ENCODE measurements around the gene JPH2. TPM values are rescaled to one million over a fixed set of nuclear protein-coding genes. Genes with fewer than 3 reads are reported as not detected.

JPH2 gene
- total RNA-seq, 1 donor from 2014 or later: 0.80 TPM

DNA sequence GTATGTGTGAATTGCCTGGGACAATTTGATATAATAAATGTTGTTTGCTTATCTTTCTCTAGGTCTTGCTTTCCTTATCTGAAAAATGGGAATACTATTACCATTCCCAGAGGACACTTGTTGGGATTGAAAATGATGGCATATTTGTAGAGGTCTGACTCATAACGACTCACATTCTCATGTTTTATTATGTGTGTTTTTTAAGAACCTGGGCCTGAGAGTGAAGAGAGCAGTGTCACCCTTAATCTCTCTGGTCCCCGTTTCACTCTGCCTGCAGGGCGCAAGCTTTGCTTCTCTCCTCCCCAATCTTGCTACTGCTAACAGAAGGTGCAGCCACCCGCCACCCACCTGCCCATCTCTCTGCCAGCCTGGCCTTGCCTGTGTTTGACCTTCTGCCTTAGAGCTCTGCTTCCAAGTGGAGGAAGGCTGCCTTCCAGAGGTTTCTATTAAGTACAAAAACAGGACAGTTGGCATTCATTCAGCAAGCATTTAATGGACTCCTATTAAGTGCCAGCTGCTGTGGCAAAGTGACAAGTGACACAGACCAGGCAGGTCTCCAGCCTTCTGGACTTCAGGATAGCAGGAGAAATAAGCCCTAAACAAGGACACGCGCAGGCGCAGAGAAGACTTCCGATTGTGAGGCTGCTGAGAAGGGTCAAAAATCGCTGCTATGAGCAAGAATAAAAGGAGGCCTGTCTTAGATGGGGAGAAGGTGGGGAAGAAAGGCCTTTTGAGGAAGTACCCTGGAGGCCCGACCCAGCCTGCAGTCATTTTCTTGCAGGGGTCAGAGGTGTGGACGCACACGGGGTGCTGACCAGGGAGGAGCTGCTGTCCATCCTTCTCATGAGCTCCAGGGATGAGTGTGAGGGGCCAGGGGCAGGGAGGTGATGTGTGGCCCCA, 112.5 kb downstream of the JPH2 start:
- TF ChIP-seq, protein P1, sequence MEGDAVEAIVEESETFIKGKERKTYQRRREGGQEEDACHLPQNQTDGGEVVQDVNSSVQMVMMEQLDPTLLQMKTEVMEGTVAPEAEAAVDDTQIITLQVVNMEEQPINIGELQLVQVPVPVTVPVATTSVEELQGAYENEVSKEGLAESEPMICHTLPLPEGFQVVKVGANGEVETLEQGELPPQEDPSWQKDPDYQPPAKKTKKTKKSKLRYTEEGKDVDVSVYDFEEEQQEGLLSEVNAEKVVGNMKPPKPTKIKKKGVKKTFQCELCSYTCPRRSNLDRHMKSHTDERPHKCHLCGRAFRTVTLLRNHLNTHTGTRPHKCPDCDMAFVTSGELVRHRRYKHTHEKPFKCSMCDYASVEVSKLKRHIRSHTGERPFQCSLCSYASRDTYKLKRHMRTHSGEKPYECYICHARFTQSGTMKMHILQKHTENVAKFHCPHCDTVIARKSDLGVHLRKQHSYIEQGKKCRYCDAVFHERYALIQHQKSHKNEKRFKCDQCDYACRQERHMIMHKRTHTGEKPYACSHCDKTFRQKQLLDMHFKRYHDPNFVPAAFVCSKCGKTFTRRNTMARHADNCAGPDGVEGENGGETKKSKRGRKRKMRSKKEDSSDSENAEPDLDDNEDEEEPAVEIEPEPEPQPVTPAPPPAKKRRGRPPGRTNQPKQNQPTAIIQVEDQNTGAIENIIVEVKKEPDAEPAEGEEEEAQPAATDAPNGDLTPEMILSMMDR (IDR thresholded peaks at IDR 0.05; ENCODE audit: unreplicated experiment): no peak
- Mint-ChIP-seq H3K27ac (ENCODE audit: unreplicated experiment) (no peak overlapping the region), H3K4me1 (ENCODE audit: unreplicated experiment) (peaks cover 13% of the 10 kb centered on the region), H3K36me3 (ENCODE audit: low read depth, unreplicated experiment) (no peaks in the 10 kb centered on the region), H3K27me3 (ENCODE audit: unreplicated experiment) (peaks cover 1% of the 10 kb centered on the region), H3K9me3 (ENCODE audit: unreplicated experiment) (no peaks in the 10 kb centered on the region), H3K4me3 (ENCODE audit: unreplicated experiment) (no peak overlapping the region)
- no peak for DNase-seq (ENCODE audit: low spot score)

DNA sequence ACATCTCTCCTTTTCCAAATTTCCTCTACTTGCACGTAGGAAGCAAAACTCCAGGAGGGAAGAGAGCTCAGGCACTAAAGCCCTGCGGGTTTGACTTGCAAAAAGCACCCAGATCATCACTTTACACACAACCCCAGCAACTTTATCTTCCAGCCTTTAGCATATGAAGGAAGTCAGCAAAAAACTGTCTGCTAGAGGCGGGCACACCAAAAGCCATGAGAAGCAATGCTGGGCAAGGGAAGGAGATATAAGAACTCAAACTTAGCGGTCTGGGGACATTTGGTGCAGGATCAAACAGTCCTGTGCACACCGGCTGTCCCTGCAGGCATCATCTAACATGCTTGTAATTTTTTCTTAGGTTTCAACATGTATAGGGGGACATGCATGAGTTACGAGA, 113.3 kb downstream of the JPH2 start:
- H3K9me3 Mint-ChIP-seq (ENCODE audit: unreplicated experiment): no peaks in the 10 kb centered on the region
- H3K27ac Mint-ChIP-seq (ENCODE audit: unreplicated experiment): no peak overlapping the region
- peaks cover 13% of the 10 kb centered on the region for H3K4me1 Mint-ChIP-seq (ENCODE audit: unreplicated experiment)
- H3K4me3 Mint-ChIP-seq (ENCODE audit: unreplicated experiment): no peak overlapping the region
- DNase-seq (ENCODE audit: low spot score): no peak
- TF ChIP-seq, protein P1 (IDR thresholded peaks at IDR 0.05; ENCODE audit: unreplicated experiment): no peak
- H3K27me3 Mint-ChIP-seq (ENCODE audit: unreplicated experiment): peaks cover 1% of the 10 kb centered on the region
- H3K36me3 Mint-ChIP-seq (ENCODE audit: low read depth, unreplicated experiment): no peaks in the 10 kb centered on the region

DNA sequence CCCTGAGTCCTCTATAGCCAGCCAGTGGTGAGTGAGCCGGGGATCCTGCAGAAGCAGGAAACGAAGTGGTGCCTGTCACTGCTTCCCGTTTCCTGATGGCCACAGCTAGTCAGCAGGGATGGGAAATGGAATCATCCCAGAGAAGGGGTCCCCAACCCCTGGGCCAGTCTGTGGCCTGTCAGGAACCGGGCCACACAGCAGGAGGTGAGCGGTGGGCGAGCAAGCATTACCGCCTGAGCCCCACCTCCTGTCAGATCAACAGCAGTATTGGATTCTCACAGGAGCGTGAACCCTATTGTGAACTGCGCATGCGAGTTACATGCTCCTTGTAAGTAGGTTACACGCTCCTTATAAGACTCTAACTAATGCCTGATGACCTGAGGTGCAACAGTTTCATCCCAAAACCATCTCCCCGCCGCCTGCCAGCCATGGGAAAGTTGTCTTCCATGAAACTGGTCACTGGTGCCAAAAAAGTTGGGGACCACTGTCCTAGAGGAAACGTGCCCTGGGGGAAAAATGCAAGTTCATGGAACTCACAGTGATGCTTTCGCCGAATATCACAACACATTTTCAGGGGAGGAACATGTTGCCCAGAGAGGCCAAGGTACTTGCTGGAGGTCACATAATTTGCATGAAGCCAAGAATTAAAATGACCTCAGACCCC, 113.8 kb downstream of the JPH2 start:
- H3K4me1 Mint-ChIP-seq (ENCODE audit: unreplicated experiment): peaks cover 13% of the 10 kb centered on the region

DNA sequence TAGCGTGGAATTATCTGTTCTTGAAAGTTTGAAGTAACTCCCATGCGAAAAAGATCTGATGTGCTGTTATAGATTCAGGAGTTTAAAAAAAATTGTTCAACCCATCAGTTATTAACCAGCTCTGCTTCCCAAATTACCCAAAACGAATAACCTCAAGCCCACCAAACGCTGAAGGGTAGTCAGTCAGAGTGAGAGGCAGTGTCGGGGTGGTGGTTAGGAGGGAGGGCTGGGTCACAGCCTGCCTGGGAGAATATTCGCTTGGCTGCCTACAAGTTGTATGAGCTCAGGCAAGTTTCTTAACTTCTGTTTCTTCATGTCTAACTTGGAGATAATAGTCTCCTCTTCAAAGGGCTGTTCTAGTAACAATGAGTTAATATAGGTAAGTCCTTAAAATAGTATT, 114.6 kb downstream of the JPH2 start:
- Mint-ChIP-seq H3K4me3 (ENCODE audit: unreplicated experiment) (no peak overlapping the region), H3K27ac (ENCODE audit: unreplicated experiment) (no peak overlapping the region), H3K9me3 (ENCODE audit: unreplicated experiment) (no peaks in the 10 kb centered on the region), H3K27me3 (ENCODE audit: unreplicated experiment) (peaks cover 1% of the 10 kb centered on the region), H3K4me1 (ENCODE audit: unreplicated experiment) (peaks cover 13% of the 10 kb centered on the region), H3K36me3 (ENCODE audit: low read depth, unreplicated experiment) (no peaks in the 10 kb centered on the region)
- TF ChIP-seq, protein P1 (IDR thresholded peaks at IDR 0.05; ENCODE audit: unreplicated experiment): no peak
- no peak for DNase-seq (ENCODE audit: low spot score)

More for the DNA sequence above, 113.8 kb downstream of the JPH2 start:
- H3K9me3 Mint-ChIP-seq (ENCODE audit: unreplicated experiment): no peaks in the 10 kb centered on the region
- H3K27ac Mint-ChIP-seq (ENCODE audit: unreplicated experiment): no peak overlapping the region
- no peak overlapping the region for H3K4me3 Mint-ChIP-seq (ENCODE audit: unreplicated experiment)
- H3K27me3 Mint-ChIP-seq (ENCODE audit: unreplicated experiment): peaks cover 1% of the 10 kb centered on the region
- no peaks in the 10 kb centered on the region for H3K36me3 Mint-ChIP-seq (ENCODE audit: low read depth, unreplicated experiment)
- TF ChIP-seq, protein P1 (IDR thresholded peaks at IDR 0.05; ENCODE audit: unreplicated experiment): no peak
- no peak for DNase-seq (ENCODE audit: low spot score)
